Thyroid gland (tissue), 4 donors: ENCODE results near the gene KIAA1210.

Experiments
- POLR2A ChIP-seq, 2 donors: fragments of 450-650 bp; IDR thresholded peaks; one replicate each; pipeline ENCODE4 v1.6.1; 2017; ENCODE audit warnings: antibody characterized with exemption in 2 of 2, mild to moderate bottlenecking in 2 of 2, moderate library complexity in 1 of 2
- TF ChIP-seq, protein P1 (sequence below), 6 experiments: fragments of 200-600 bp in 3 of 6; fragments of 450-650 bp in 3 of 6; sonication (generic) in 3 of 6; IDR thresholded peaks; one replicate each; pipeline ENCODE4 v1.5.1; 2016 to 2019; ENCODE audit warnings: antibody characterized with exemption in 6 of 6, mild to moderate bottlenecking in 2 of 6, inconsistent platforms in 1 of 6, moderate library complexity in 1 of 6

DNA sequence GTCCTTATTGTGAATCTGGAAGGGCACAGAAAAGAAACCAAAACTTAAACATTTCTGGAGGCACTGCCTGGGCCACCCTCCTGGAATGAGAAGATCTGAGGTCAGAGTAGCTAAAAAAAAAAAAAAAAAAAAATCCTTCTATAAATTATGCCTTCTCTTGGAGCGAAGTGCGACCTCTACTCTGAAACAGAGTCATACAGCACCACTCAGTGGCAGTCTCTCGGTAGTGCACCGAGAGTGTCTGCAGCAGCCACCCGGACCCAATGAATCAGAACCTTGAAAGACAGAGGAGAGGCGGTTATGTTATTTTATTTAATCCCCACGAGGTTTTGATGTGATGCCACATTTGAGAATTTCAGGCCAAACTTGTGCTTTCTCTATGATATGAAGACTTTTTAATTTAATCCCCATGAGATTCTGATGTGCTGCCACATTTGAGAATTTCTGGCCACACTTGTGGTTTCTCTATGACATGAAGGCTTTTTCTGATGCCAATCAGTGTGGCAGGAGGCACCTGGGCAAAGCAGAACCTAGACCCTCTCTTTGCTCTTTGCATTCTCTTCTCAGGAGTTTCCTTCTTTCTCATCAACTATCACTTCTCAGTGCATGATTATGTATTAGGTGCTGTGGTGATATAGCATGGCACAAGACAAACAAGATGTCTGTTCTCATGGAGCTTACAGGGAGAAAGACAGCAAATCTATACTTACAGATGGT is 60.4 kb downstream of the KIAA1210 start:
- TF ChIP-seq, protein P1, sequence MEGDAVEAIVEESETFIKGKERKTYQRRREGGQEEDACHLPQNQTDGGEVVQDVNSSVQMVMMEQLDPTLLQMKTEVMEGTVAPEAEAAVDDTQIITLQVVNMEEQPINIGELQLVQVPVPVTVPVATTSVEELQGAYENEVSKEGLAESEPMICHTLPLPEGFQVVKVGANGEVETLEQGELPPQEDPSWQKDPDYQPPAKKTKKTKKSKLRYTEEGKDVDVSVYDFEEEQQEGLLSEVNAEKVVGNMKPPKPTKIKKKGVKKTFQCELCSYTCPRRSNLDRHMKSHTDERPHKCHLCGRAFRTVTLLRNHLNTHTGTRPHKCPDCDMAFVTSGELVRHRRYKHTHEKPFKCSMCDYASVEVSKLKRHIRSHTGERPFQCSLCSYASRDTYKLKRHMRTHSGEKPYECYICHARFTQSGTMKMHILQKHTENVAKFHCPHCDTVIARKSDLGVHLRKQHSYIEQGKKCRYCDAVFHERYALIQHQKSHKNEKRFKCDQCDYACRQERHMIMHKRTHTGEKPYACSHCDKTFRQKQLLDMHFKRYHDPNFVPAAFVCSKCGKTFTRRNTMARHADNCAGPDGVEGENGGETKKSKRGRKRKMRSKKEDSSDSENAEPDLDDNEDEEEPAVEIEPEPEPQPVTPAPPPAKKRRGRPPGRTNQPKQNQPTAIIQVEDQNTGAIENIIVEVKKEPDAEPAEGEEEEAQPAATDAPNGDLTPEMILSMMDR (IDR thresholded peaks at IDR 0.05), result peak; percentile 20 to 66 (median 52)
- no peak for TF ChIP-seq POLR2A (IDR thresholded peaks at IDR 0.05)
